ENCODE measurements around the gene TMC1.

GRCh38 chr9:72538921-72539702, 17.7 kb downstream of the TMC1 start:
- TF ChIP-seq CTCF (conservative IDR thresholded peaks at IDR 0.05) (no peak), ZFX (IDR thresholded peaks at IDR 0.05) (no peak)
